Endothelial cell of umbilical vein (primary cell): Measurements from ENCODE around the gene S100A7. TPM values are rescaled to one million over a fixed set of nuclear protein-coding genes. Genes with fewer than 3 reads are reported as not detected.

Experiments
- BruUV-seq: library from RNA; stranded (reverse); fragments of 400-500 nt; replicated peaks from 2 replicates; lab custom pipeline; 2021; lab: Mats Ljungman, UMichigan
- CTCF ChIA-PET: fragments of 300-600, 350-600 bp; sonication (Branson Sonifier 250); formaldehyde crosslinking; loops from one replicate; lab custom pipeline; 2021; ENCODE audit warnings: antibody characterized with exemption, inconsistent platforms; lab: Charles Lee
- POLR2A ChIA-PET: fragments of 300-600, 350-600 bp; sonication (Branson Sonifier 250); formaldehyde crosslinking; loops from one replicate; lab custom pipeline; 2021; ENCODE audit warnings: antibody characterized with exemption, inconsistent platforms; lab: Charles Lee
- DNase-seq: peaks from one replicate; pipeline ENCODE4 v3.0.0-alpha.2; 2011; ENCODE audit warnings: low read depth, low spot score
- FAIRE-seq: peaks from 2 replicates; lab custom pipeline; 2011; peaks lifted over from hg19 to GRCh38; lab: Jason Lieb, UNC
- H2AFZ ChIP-seq: 2 replicates; pipeline ENCODE4 v1.6.0; 2012; ENCODE audit warnings: low read depth, low read length, control low read depth, inconsistent platforms
- H3K27ac ChIP-seq: 2 replicates; pipeline ENCODE4 v1.5.1; 2011; ENCODE audit warnings: low read depth, mild to moderate bottlenecking, control low read depth, low read length, moderate library complexity; ENCODE audit not compliant: insufficient read depth
- H3K27me3 ChIP-seq, 2 experiments: 2 replicates each; pipeline versions ENCODE4 v1.6.0 to v1.6.1; 2011; ENCODE audit warnings: low read length in 2 of 2, mixed read lengths in 1 of 2; ENCODE audit not compliant: control insufficient read depth in 2 of 2, insufficient read depth in 2 of 2
- H3K36me3 ChIP-seq, 2 experiments: 2 replicates in 1 of 2; 3 replicates in 1 of 2; pipeline ENCODE4 v1.5.1; 2011; ENCODE audit warnings: low read length in 2 of 2, mild to moderate bottlenecking in 1 of 2, moderate library complexity in 1 of 2; ENCODE audit not compliant: control insufficient read depth in 2 of 2, insufficient read depth in 2 of 2; ENCODE audit errors: extremely low read depth in 1 of 2
- H3K4me1 ChIP-seq: 3 replicates; pipeline ENCODE4 v1.5.1; 2011; ENCODE audit warnings: mild to moderate bottlenecking, low read length; ENCODE audit not compliant: control insufficient read depth, insufficient read depth; ENCODE audit errors: extremely low read depth
- H3K4me2 ChIP-seq: 2 replicates; pipeline ENCODE4 v1.6.1; 2011; ENCODE audit warnings: low read length, control low read depth, mixed read lengths; ENCODE audit not compliant: insufficient read depth
- H3K4me3 ChIP-seq, 3 experiments: fragments of 200-600 bp in 1 of 3; sonication (generic), shearing (Covaris generic) in 1 of 3; replicated peaks in 1 of 3; 2 replicates each; pipeline ENCODE4 v1.5.1; 2011 to 2016; ENCODE audit warnings: control low read depth in 3 of 3, low read length in 3 of 3, mild to moderate bottlenecking in 2 of 3, inconsistent platforms in 1 of 3, low read depth in 1 of 3, moderate library complexity in 1 of 3; ENCODE audit not compliant: insufficient read depth in 1 of 3
- H3K79me2 ChIP-seq: 2 replicates; pipeline ENCODE4 v1.6.0; 2012; ENCODE audit warnings: low read length, inconsistent platforms; ENCODE audit not compliant: control insufficient read depth, insufficient read depth
- H3K9ac ChIP-seq: replicated peaks from 2 replicates; pipeline ENCODE3; 2011; ENCODE audit warnings: low read length, control low read depth; ENCODE audit not compliant: insufficient read depth; ENCODE audit errors: extremely low read depth
- H3K9me1 ChIP-seq: replicated peaks from 3 replicates; pipeline ENCODE4 v1.6.0; 2011; ENCODE audit warnings: mild to moderate bottlenecking, low read length; ENCODE audit not compliant: control insufficient read depth, insufficient read depth; ENCODE audit errors: extremely low read depth
- H3K9me3 ChIP-seq: replicated peaks from 2 replicates; pipeline ENCODE4 v1.5.1; 2012; ENCODE audit warnings: low read length, inconsistent platforms; ENCODE audit not compliant: control insufficient read depth, insufficient read depth
- H4K20me1 ChIP-seq: replicated peaks from 2 replicates; pipeline ENCODE3; 2011; ENCODE audit warnings: mild to moderate bottlenecking, low read length; ENCODE audit not compliant: control insufficient read depth, insufficient read depth; ENCODE audit errors: extremely low read depth
- CTCF ChIP-seq, 2 donors: IDR thresholded peaks; 1 replicate in 1 of 2; 2 replicates in 1 of 2; pipeline ENCODE4 v1.5.1; 2011; ENCODE audit warnings: low read length in 2 of 2, mild to moderate bottlenecking in 2 of 2, moderate library complexity in 2 of 2, control low read depth in 1 of 2, inconsistent platforms in 1 of 2, low read depth in 1 of 2; ENCODE audit not compliant: insufficient read depth in 1 of 2; ENCODE audit errors: extremely low read depth in 1 of 2
- EZH2 ChIP-seq: IDR thresholded peaks from 2 replicates; pipeline ENCODE4 v1.6.1; 2012; ENCODE audit warnings: borderline replicate concordance, low read depth, mild to moderate bottlenecking, moderate library complexity, low read length, inconsistent platforms; ENCODE audit not compliant: severe bottlenecking
- FOS ChIP-seq: IDR thresholded peaks from 2 replicates; pipeline ENCODE4 v1.6.1; 2011; ENCODE audit warnings: mild to moderate bottlenecking, low read length, moderate library complexity, borderline replicate concordance; ENCODE audit not compliant: insufficient read depth
- GATA2 ChIP-seq: IDR thresholded peaks from 2 replicates; pipeline ENCODE4 v1.7.0; 2011; ENCODE audit warnings: low read depth, mild to moderate bottlenecking, moderate library complexity, mixed read lengths, low read length; ENCODE audit not compliant: insufficient read length, insufficient read depth
- JUN ChIP-seq: IDR thresholded peaks from 2 replicates; pipeline ENCODE4 v1.6.1; 2011; ENCODE audit warnings: borderline replicate concordance, low read depth; ENCODE audit not compliant: insufficient read length, insufficient read depth
- MAX ChIP-seq: IDR thresholded peaks from 2 replicates; pipeline ENCODE4 v1.6.1; 2011; ENCODE audit not compliant: insufficient read depth, insufficient read length
- MYC ChIP-seq: IDR thresholded peaks from one replicate; pipeline ENCODE4 v1.6.1; 2011; ENCODE audit warnings: mild to moderate bottlenecking, low read depth, low read length
- POLR2A ChIP-seq: IDR thresholded peaks from 2 replicates; pipeline ENCODE4 v1.6.1; 2012; ENCODE audit warnings: low read depth, mild to moderate bottlenecking, control low read depth, low read length
- POLR2AphosphoS5 ChIP-seq: IDR thresholded peaks from 2 replicates; pipeline ENCODE4 v1.6.1; 2012; ENCODE audit warnings: low read depth, mild to moderate bottlenecking, control low read depth, low read length, moderate library complexity; ENCODE audit not compliant: insufficient read depth
- dilution Hi-C: fragments of 300-500 bp; cut with MboI; formaldehyde crosslinking; loops from one replicate; pipeline ENCODE4 v1.15.0; 2019; ENCODE audit warnings: low sequenced_read_pairs; ENCODE audit not compliant: extremely low pct_ligation_motif_present
- intact Hi-C: fragments of 100-400 bp; cut with micrococcal nuclease; formaldehyde crosslinking; loops from one replicate; pipeline ENCODE4 v1.10.0; 2022
- polyA plus RNA-seq, 4 experiments: library from polyadenylated mRNA; depleted of rRNA in 3 of 4; stranded (reverse) in 3 of 4; unstranded in 1 of 4; fragments of >200 nt; gene quantifications; 2 replicates each; pipeline versions ENCODE4 v1.2.1 to v1.2.3, GENCODE V29; 2011 to 2012; ENCODE audit warnings: missing spikeins in 1 of 4
- total RNA-seq: library from RNA; stranded (reverse); gene quantifications from 2 replicates; pipeline ENCODE4 v1.2.3, GENCODE V29; 2021

The S100A7 gene
- total and polyA plus RNA-seq, 2 donors (not counting 3 experiments of a cell fraction or from before 2014, with no cell fraction given) = not detected

GRCh38 chr1:153429266-153430165 lies 30.9 kb downstream of the S100A7 start:
- no peak for FAIRE-seq
- H2AFZ ChIP-seq = no peak overlapping the region
- no peaks in the 10 kb centered on the region for H3K27me3 ChIP-seq
- H3K36me3 ChIP-seq = no peaks in the 10 kb centered on the region
- H3K4me2 ChIP-seq = no peak overlapping the region
- H3K4me3 ChIP-seq = no peak overlapping the region
- CTCF ChIA-PET = no interaction called here
- H3K4me1 ChIP-seq = no peaks in the 10 kb centered on the region
- H4K20me1 ChIP-seq = no peaks in the 10 kb centered on the region
- dilution Hi-C loops (no loop called here), intact Hi-C loops (no loop called here)
- TF ChIP-seq MYC (no peak), POLR2A (no peak), GATA2 (no peak), CTCF (IDR thresholded peaks at IDR 0.05; ENCODE audit: extremely low read depth in 1 of 2, insufficient read depth in 1 of 2, low read depth in 1 of 2, low read length in 2 of 2) (no peak), JUN (no peak), MAX (no peak), EZH2 (no peak), POLR2AphosphoS5 (no peak), FOS (no peak)
- no peaks in the 10 kb centered on the region for H3K9me1 ChIP-seq
- BruUV-seq = no TSS peak
- no peak for DNase-seq
- no peak overlapping the region for H3K27ac ChIP-seq
- H3K79me2 ChIP-seq = no peaks in the 10 kb centered on the region
- POLR2A ChIA-PET = no interaction called here
- H3K9me3 ChIP-seq = no peaks in the 10 kb centered on the region
- no peak overlapping the region for H3K9ac ChIP-seq
